ENCODE data around the gene IRAK1BP1.

GRCh38 chr6:78831492-78831891 is 35.9 kb upstream of the IRAK1BP1 start:
- TF ChIP-seq CTCF (conservative IDR thresholded peaks at IDR 0.05; ENCODE audit: low read length) (no peak), EZH2phosphoT487 (IDR thresholded peaks at IDR 0.05; ENCODE audit: borderline replicate concordance, low read depth, low read length) (no peak)
